ENCODE measurements around the gene MAPK8.

MAPK8 gene

GRCh38 chr10:48382982-48383381, 76.5 kb downstream of the MAPK8 start:
- no peak overlapping the region for H3K27ac ChIP-seq
- H3K27me3 ChIP-seq (ENCODE audit: insufficient read depth, low read depth): no peaks in the 10 kb centered on the region
- no peak overlapping the region for H2AFZ ChIP-seq (ENCODE audit: low read depth)
- no peak overlapping the region for H3K4me3 ChIP-seq (IDR thresholded peaks at IDR 0.05; ENCODE audit: insufficient read depth, low read depth, low read length)
- H4K20me1 ChIP-seq (ENCODE audit: insufficient read depth): no peaks in the 10 kb centered on the region
- no peak overlapping the region for H3K9ac ChIP-seq
- H3K36me3 ChIP-seq (ENCODE audit: insufficient read depth): no peaks in the 10 kb centered on the region
- TF ChIP-seq, protein P1, sequence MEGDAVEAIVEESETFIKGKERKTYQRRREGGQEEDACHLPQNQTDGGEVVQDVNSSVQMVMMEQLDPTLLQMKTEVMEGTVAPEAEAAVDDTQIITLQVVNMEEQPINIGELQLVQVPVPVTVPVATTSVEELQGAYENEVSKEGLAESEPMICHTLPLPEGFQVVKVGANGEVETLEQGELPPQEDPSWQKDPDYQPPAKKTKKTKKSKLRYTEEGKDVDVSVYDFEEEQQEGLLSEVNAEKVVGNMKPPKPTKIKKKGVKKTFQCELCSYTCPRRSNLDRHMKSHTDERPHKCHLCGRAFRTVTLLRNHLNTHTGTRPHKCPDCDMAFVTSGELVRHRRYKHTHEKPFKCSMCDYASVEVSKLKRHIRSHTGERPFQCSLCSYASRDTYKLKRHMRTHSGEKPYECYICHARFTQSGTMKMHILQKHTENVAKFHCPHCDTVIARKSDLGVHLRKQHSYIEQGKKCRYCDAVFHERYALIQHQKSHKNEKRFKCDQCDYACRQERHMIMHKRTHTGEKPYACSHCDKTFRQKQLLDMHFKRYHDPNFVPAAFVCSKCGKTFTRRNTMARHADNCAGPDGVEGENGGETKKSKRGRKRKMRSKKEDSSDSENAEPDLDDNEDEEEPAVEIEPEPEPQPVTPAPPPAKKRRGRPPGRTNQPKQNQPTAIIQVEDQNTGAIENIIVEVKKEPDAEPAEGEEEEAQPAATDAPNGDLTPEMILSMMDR (conservative IDR thresholded peaks at IDR 0.05; ENCODE audit: low read depth, low read length): no peak
- peaks cover 55% of the 10 kb centered on the region for H3K4me1 ChIP-seq (ENCODE audit: low read depth, poor library complexity, severe bottlenecking)
- no peaks in the 10 kb centered on the region; the same call in 1 of the 2 replicates for H3K79me2 ChIP-seq (ENCODE audit: insufficient read depth, low read depth)
- H3K4me2 ChIP-seq: no peak overlapping the region

DNA sequence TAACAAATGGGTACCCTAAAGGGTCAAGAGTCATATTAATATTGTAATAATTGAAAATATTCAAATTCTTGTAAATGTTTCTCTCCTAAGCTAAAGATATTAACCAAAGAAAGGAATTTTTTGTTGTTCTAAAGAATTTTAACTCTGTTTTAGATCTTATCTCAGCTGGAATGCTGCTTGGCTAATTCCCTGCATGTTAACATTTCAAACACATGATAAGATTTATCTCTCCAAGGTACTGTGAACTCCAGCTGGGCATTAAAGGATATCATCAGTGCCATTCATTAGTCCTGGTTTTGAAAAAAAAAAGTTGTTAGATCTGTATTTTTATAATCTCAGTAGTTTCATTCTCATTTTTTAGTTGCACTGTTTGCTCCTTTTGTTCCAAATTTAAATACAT, 76.9 kb downstream of the MAPK8 start:
- peaks cover 59% of the 10 kb centered on the region for H3K4me1 ChIP-seq (ENCODE audit: low read depth, poor library complexity, severe bottlenecking)
- no peak overlapping the region for H3K4me3 ChIP-seq (IDR thresholded peaks at IDR 0.05; ENCODE audit: insufficient read depth, low read depth, low read length)
- H3K9ac ChIP-seq: no peak overlapping the region
- no peaks in the 10 kb centered on the region for H4K20me1 ChIP-seq (ENCODE audit: insufficient read depth)
- H3K79me2 ChIP-seq (ENCODE audit: insufficient read depth, low read depth): no peaks in the 10 kb centered on the region; the same call in 1 of the 2 replicates
- TF ChIP-seq, protein P1 (conservative IDR thresholded peaks at IDR 0.05; ENCODE audit: low read depth, low read length): no peak
- H3K36me3 ChIP-seq (ENCODE audit: insufficient read depth): no peaks in the 10 kb centered on the region
- no peak overlapping the region for H2AFZ ChIP-seq (ENCODE audit: low read depth)
- no peak overlapping the region for H3K4me2 ChIP-seq
- no peak overlapping the region for H3K27ac ChIP-seq
- no peaks in the 10 kb centered on the region for H3K27me3 ChIP-seq (ENCODE audit: insufficient read depth, low read depth)

GRCh38 chr10:48384699-48384982, 78.2 kb downstream of the MAPK8 start:
- Histone ChIP-seq H4K20me1 (ENCODE audit: insufficient read depth) (no peaks in the 10 kb centered on the region), H3K4me1 (ENCODE audit: low read depth, poor library complexity, severe bottlenecking) (peaks cover 71% of the 10 kb centered on the region), H3K4me2 (peak overlapping the region; percentile 66), H3K4me3 (IDR thresholded peaks at IDR 0.05; ENCODE audit: insufficient read depth, low read depth, low read length) (no peak overlapping the region), H3K27ac (peak overlapping the region; percentile 14; the same call in 1 of the 2 replicates), H3K9ac (no peak overlapping the region), H3K36me3 (ENCODE audit: insufficient read depth) (no peaks in the 10 kb centered on the region), H2AFZ (ENCODE audit: low read depth) (no peak overlapping the region), H3K27me3 (ENCODE audit: insufficient read depth, low read depth) (no peaks in the 10 kb centered on the region), H3K79me2 (ENCODE audit: insufficient read depth, low read depth) (no peaks in the 10 kb centered on the region; the same call in 1 of the 2 replicates)
- TF ChIP-seq, protein P1 (conservative IDR thresholded peaks at IDR 0.05; ENCODE audit: low read depth, low read length): no peak

DNA sequence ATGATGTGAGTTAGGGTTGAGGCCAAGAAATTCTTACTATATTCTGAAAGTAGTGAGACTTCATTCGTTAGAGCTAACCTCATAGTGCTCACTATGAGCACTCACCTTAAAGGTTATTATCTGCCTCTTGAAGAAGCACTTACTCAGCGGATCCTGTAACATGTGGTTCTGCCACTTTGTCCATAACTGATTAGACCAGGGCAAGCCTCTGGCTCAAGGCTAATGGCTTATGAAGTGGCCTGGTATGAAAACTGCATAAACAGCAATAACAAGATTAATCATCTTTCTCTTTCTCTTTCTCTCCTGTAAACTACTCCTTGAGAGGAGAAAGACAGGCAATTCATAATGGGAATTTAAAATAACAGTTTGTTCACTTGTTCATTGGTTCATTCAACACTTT, 82.8 kb downstream of the MAPK8 start:
- H2AFZ ChIP-seq (ENCODE audit: low read depth): no peak overlapping the region
- peaks cover 78% of the 10 kb centered on the region for H3K4me1 ChIP-seq (ENCODE audit: low read depth, poor library complexity, severe bottlenecking)
- peak overlapping the region; percentile 53 for H3K27ac ChIP-seq
- TF ChIP-seq, protein P1 (conservative IDR thresholded peaks at IDR 0.05; ENCODE audit: low read depth, low read length): no peak
- peaks cover 8% of the 10 kb centered on the region; the same call in 1 of the 2 replicates for H3K79me2 ChIP-seq (ENCODE audit: insufficient read depth, low read depth)
- no peak overlapping the region for H3K4me3 ChIP-seq (IDR thresholded peaks at IDR 0.05; ENCODE audit: insufficient read depth, low read depth, low read length)
- no peaks in the 10 kb centered on the region for H3K36me3 ChIP-seq (ENCODE audit: insufficient read depth)
- H3K4me2 ChIP-seq: peak overlapping the region; percentile 40
- no peak overlapping the region for H3K9ac ChIP-seq
- no peaks in the 10 kb centered on the region for H3K27me3 ChIP-seq (ENCODE audit: insufficient read depth, low read depth)
- H4K20me1 ChIP-seq (ENCODE audit: insufficient read depth): no peaks in the 10 kb centered on the region

Data from KMS-11 (cell line).